NB4 (cell line): ENCODE measurements around the gene ASIC2.

Source experiments
- POLR2A ChIP-seq: IDR thresholded peaks from 2 replicates; pipeline ENCODE4 v1.6.1; 2011; ENCODE audit warnings: mild to moderate bottlenecking; ENCODE audit not compliant: insufficient read length; ENCODE audit errors: extremely low read depth
- TF ChIP-seq, protein P1 (sequence below): IDR thresholded peaks from one replicate; pipeline ENCODE4 v1.5.1; 2012; ENCODE audit warnings: low read depth, low read length

DNA sequence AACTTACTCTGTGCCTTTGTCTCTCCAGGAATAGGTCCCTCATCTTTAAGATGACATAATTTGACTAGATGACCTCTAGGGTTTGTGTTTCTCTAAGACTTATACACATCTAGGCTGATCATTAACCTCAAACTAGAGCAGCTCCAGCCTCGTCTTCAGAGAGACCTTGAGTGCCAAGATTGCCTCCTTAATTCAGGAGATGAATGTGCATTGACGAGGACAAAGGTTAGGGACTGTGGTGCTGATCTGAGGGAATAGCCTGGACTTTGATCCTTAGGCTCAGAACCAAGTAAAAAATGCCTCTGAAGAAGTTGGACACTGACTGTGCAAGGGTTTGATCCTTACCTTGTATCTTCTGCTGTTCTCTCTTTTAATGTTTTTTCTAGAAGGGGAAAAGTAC, 17.2 kb upstream of the ASIC2 start:
- TF ChIP-seq POLR2A = no peak
- TF ChIP-seq, protein P1, sequence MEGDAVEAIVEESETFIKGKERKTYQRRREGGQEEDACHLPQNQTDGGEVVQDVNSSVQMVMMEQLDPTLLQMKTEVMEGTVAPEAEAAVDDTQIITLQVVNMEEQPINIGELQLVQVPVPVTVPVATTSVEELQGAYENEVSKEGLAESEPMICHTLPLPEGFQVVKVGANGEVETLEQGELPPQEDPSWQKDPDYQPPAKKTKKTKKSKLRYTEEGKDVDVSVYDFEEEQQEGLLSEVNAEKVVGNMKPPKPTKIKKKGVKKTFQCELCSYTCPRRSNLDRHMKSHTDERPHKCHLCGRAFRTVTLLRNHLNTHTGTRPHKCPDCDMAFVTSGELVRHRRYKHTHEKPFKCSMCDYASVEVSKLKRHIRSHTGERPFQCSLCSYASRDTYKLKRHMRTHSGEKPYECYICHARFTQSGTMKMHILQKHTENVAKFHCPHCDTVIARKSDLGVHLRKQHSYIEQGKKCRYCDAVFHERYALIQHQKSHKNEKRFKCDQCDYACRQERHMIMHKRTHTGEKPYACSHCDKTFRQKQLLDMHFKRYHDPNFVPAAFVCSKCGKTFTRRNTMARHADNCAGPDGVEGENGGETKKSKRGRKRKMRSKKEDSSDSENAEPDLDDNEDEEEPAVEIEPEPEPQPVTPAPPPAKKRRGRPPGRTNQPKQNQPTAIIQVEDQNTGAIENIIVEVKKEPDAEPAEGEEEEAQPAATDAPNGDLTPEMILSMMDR = no peak
